Amniotic stem cell (primary cell): ENCODE results near the gene PSD.

Source experiments
- DNase-seq: peaks from one replicate; lab custom pipeline; 2025; lab: John Stamatoyannopoulos, UW

PSD gene

GRCh38 chr10:102438374-102438773 is 19.8 kb upstream of the PSD start:
- DNase-seq, result no peak

DNA sequence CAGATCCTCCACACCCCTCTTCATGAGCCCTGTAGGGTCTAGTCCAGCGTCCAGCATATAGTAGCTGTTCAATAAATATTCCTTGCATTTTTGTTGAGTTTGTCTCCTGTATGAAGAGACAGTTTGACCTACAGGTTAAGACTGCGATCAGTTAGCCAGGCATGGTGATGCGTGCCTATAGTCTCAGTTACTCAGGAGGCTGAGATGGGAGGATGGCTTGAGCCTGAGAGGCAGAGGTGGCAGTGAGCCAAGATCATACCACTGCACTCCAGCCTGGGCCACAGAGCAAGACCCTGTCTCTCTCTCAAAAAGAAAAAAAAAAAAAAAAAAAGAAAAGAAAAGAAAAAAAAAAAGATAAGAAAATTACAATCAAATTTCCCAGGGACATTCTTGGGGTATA is 18.9 kb upstream of the PSD start:
- DNase-seq, result no peak

DNA sequence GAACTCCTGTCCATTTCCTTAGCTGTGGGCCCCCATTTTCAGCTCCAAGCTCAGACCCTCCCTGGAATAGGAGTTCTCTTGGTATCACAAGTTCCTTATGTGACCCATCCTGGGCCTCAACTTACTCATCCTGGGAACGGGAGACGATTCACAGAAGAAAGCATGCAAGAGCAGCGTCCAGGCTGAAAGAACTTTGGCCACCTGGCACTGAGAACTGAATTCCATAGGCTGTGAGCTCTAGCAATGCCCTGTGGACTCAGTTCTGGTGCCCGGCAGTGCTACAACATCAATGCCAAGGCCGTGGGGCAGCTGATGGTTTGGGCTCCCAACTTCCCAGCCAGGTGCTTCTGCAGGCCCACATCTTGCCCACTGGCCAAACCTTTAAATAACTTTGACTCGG is 17.7 kb upstream of the PSD start:
- DNase-seq, result no peak

DNA sequence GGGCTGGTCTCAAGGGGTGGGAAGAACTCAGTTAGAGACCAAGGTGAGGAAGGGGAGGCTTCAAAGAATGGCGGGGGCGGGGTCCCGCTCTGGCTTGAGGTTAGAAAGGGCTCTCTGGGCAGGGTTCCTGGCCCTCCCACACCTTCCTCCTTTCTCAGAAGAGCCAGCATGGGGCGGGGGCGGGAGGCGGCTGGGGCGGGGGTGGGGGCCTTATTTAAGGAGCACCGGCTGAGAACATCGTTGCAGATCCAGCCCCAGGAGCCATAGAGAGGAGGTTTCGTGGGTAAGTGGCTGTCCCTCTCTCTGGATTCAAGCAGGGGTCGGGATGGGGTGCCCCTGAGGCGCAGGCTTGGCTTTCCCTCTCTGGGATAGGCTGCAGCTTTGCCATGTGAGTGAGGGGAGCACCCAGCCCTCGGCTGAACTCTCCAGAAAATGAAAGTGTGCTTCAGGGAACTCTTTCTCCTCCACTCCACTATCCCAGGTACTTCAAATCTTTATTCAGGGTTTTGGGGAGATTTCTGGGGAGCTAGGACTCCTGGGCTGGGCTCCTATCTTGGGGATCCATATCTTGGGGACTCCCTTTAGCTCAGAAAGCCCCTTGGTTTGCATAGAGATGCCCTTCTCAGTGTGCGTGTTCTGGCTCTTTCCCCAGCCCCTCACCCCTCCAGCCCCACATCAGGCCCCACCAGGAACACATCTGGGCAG is 17.1 kb upstream of the PSD start:
- DNase-seq, result no peak

GRCh38 chr10:102435133-102435497 is 16.5 kb upstream of the PSD start:
- no peak for DNase-seq

DNA sequence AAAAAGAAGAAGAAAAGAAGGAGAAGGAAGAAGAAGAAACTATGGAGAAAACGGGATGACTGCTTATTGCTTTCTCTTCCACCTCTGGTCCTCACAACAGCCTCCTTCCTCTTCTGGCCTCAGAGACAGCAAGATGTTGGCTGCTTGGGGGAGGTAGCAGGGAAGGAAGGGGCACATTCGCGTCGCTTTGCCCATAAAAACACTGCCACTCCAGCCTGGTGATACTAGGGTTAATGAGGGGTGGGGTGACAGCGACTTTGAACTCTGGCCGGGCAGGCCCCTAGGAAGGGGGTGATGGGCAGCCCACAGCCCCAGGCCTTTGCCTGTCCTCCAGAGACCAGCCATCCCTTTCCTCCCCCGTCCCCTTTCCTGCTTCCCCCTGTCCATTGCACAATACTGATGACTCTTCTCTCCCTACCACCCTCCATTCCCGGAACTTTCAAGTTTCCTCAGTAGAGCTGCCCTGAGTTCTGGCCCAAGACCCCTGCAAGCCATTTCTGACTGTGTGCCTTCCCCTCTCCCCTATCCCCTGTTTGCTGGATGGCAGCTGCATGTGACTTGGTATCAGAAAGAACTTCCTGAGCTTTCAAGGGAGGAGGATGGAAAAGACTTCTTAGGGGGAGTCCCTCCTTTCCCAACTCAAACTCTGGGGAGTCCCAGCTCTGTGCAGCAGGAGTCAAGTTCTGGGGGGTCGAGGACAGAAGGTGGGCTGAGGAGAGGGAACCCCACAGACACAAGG is 16.0 kb upstream of the PSD start:
- no peak for DNase-seq

- no peak for DNase-seq
These were observed 15.0 kb upstream of the PSD start for GRCh38 chr10:102433619-102434046.

DNA sequence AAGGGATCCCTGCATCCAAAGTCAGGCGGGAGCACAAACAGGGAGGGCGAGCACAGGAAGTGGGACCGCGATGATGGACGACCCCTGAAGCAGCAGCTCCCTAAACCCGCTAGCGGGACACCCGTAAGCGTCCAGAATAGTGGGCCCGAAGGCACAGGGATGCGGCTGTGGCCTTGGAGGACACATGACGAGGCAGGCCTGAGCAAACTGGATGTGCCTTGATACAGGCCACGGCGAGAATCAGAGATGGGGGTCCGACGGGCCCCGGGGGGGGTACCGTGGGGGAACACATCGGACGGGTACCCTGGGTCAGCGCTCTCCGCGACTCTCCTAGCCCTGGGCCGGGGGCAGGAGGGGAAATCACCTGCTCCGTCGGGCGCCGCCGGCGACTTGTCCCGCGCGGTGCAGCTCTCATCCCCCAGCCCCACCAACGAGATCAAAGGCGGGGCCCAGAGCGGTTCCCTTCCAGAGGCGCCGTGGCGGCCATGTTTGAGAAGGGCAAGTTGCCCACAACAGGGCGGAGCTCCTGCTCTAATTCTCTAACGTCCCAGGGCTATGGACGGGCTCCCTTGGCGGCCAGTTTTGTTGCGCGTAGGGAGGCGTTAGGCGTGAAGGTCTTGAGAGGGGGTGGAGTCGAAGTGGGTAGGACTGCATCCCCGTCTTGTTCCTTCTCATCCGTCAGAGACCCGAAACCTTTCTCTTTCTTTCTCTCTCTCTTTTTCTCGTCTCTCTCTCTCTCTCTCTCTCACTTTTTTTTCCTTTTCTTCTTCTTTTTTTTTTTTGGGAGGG is 13.8 kb upstream of the PSD start, which contains the start of gene CUEDC2:
CUEDC2 (minus strand) TSS at position 413 of the 789 bp plus-strand sequence. CDS start 7,386 bp downstream, outside the sequence.
- peak; percentile 94 for DNase-seq

DNA sequence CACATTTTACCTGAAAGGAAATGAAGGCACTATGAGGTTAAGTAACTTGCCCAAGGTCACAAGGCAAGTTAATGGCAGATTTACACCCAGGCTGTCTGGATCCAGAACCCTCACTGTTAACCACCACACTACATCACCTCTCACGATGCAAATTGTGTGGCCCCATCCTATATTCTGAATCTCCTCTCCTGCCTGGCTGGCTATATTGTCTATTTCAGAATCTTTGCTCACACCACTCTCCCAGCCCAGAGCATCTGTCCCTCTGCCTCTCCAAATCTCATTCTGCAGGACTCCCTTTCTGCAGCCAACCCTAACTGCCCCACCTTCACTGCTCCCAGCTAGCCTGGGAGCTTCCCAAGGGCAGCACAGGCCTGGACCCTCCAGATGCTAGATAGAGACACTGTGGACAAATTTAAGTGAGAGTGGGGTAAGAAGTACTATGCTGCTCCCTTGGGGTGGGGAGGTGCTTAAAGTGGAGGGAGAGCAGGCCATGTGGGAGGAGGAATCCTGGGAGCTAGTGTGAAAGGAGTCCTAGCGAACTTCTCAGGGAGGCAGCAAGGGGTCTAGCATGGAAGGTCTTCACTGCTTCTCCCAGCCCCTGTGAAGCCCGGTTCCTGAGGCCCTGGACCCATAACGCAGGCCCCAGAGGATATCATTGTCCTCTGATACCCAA is 13.0 kb upstream of the PSD start:
- no peak for DNase-seq

GRCh38 chr10:102429468-102429867 is 10.9 kb upstream of the PSD start:
- DNase-seq, result no peak

DNA sequence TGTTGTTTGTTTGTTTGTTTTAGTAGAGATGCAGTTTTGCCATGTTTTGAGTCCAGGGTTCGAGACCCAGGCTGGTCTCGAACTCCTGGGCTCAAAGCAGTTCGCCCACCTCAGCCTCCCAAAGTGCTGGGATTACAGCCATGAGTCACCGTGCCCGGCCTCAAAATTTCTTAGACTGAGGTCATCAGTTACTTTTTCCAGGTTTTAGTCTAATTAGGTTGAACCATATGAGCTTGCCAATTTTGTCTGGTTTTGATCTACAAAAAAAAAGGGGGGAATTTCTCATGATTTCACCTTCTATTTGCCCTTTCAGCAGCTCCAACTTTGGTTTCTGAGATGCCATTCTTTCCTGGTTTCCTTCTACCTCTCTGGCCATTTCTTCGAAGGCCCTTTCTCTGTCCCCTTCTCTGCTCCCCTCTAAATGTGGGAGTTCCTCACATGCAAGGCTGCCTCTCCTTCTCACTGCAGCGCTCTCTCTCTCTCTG is 8.3 kb upstream of the PSD start:
- no peak for DNase-seq

- DNase-seq, result no peak
These were observed 6.9 kb upstream of the PSD start for GRCh38 chr10:102425444-102425843.

DNA sequence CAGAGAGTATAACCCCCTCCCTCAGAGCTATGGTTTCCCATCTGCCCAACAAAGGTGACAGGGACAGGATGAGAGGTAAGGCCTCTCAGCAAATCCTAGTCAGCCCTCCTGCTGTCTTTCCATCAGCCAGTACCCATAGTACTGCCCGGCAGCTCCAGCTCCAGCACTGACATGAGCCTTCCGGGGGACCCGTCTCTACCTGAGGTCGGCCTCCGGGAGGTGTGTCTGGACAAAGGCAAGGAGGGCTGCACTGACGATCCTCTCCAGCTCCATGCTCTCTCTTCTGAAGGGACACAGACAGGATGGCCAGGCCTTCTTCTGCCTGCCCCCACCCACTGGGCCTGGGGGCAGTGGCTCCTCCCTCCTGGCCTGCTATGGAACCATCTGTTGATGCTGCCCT is 6.3 kb upstream of the PSD start:
- no peak for DNase-seq

DNA sequence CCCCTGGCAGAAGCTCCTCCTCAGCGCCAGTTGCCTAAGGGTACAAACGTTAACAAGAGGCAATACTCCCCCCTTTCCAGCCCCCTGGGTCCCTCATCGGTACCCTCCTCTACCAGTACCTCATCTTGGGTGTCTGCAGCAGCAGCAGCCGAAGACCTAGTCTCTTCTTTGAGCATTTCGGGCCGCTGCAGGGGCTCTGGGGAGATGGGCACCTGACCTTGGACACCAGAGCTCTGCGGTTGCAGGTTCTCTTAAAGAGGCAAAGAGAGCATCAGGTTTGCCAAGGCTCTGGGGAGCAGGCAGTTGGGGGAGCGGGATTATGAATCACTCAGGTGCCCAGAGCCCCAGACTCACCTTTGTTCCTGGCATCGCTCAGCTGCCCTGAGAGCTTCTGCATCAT is 5.6 kb upstream of the PSD start:
- no peak for DNase-seq

- DNase-seq, result no peak
These were observed 4.9 kb upstream of the PSD start for GRCh38 chr10:102423372-102423968.

- DNase-seq, result no peak
These were observed 4.1 kb upstream of the PSD start for GRCh38 chr10:102422545-102423129.

DNA sequence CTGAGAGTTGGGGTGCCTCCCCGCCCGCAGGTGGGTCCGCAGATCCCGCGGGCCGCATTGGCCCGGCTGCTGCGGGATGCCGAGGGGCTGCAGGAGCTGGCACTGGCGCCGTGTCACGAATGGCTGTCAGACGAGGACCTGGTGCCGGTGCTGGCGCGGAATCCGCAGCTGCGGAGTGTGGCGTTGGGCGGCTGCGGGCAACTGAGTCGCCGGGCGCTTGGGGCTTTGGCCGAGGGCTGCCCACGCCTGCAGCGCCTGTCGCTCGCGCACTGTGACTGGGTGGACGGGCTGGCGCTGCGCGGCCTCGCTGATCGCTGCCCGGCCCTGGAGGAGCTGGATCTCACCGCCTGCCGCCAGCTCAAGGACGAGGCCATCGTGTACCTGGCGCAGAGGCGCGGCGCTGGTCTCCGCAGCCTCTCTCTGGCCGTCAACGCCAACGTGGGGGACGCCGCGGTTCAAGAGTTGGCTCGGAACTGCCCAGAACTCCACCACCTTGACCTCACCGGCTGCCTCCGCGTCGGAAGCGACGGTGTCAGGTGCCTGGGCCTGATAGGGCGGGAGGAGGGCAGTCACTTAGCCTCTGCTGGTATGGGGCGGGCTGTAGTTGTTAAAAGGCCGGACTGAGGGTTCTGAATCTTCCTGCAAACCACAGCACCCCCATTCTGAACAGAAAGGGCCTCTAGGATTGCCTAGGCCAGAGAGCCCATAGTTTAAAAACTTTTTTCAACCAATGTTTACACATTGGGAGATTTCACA is 3.4 kb upstream of the PSD start:
- DNase-seq, result no peak

- no peak for DNase-seq
These were observed 2.8 kb upstream of the PSD start for GRCh38 chr10:102421507-102421756.

DNA sequence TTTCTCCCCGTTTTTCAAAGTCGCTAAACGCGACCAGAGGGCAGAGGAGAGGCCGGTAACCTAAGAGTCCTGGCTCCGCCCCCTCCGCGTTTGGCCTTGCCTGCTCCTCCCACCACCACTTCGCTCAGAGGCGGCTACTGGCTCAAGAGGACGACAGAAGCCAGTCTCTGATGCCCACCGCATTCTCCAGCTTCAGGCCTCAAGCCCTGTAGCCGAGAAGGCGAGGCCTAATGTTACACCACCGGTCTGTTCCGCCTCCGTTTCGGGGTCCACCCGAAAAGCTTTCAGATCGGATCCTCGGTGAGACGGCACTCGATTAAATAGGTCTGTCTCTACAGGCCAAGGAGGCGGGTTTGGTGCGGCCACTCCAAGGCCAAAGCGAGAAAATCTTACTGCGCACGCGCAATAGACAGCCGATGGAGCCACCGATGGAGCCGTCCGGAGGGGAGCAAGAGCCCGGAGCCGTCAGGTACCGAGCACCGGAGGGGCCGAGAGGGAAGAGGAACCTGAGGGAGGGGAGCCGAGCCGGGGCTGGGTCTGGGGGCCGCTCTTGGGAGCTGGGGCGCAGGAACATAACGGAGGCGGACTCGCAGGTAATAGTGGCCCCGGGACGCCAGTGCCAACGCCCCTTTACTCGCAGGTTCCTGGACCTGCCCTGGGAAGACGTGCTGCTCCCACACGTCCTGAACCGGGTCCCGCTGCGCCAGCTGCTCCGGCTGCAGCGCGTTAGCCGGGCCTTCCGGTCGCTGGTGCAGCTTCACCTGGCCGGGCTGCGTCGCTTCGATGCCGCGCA is 2.3 kb upstream of the PSD start, which contains the start of gene FBXL15:
FBXL15 (plus strand) TSS at position 123 of the 793 bp plus-strand sequence; CDS start at position 417, 294 bp downstream.
- DNase-seq, result peak; percentile 90

DNA sequence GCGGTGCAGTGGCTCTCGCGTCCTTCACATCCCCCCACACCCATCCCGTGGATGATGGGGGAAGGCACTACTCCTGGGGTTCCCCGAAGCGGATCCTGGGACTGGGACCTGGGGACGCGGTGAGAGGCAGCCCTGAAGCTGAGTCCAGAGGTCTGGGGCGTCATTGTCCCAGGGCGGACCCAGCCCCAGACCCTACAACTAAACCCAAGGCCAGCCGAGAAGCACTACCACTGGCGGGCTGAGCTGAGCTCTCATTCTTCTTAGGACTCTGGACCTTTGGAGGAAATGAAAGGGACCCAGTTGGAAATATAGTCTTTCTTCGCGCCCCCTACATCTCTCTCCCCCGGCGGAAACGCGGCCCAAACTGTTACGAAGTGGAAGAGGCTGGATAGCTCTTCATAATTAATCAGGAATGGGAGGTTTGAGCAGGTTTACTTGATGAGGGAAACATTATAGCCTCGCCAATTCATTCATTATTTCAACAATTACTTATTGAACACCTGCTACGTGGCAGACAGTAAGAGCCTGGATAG is 1.7 kb upstream of the PSD start:
- DNase-seq, result no peak
